ENCODE measurements around the gene CENPL. TPM values are rescaled to one million over a fixed set of nuclear protein-coding genes. Genes with fewer than 3 reads are reported as not detected.

CENPL gene
- total RNA-seq, 4 donors from 2014 or later = 3.6 to 7.1 (median 5.8) TPM

- H3K27me3 ChIP-seq = no peaks in the 10 kb centered on the region
- 83% methylated on average over 1 of the region's 1 CpG for WGBS
- no peak overlapping the region for H3K27ac ChIP-seq (replicated peaks in 1 of 4)
- no peak overlapping the region for H3K4me3 ChIP-seq
- no peaks in the 10 kb centered on the region for H3K9me3 ChIP-seq
- TF ChIP-seq CTCF (IDR thresholded peaks at IDR 0.05) = no peak
- TF ChIP-seq POLR2AphosphoS5 (IDR thresholded peaks at IDR 0.05) = no peak
- TF ChIP-seq POLR2A (IDR thresholded peaks at IDR 0.05; ENCODE audit: low read depth) = no peak
- no peak for TF ChIP-seq EP300 (IDR thresholded peaks at IDR 0.05)
- H3K36me3 ChIP-seq = peaks cover 0 to 86% (median 64%) of the 10 kb centered on the region in 4 donors
- no peak for DNase-seq (ENCODE audit: extremely low spot score)
- intact Hi-C loops (cut with DNase I) = no loop called here
- H3K4me1 ChIP-seq = peaks cover 0 to 19% (median 11%) of the 10 kb centered on the region in 4 donors
These were observed 31.3 kb upstream of the CENPL start for GRCh38 chr1:173856014-173856413.

GRCh38 chr1:173853074-173853473, 28.4 kb upstream of the CENPL start:
- Histone ChIP-seq H3K36me3 (peaks cover 0 to 70% (median 55%) of the 10 kb centered on the region in 4 donors), H3K27ac (replicated peaks in 1 of 4) (peak overlapping the region; percentile 0 to 51 (median 32)), H3K27me3 (no peaks in the 10 kb centered on the region), H3K4me1 (peaks cover 0 to 19% (median 11%) of the 10 kb centered on the region in 4 donors), H3K4me3 (no peak overlapping the region), H3K9me3 (no peaks in the 10 kb centered on the region)
- TF ChIP-seq POLR2AphosphoS5 (IDR thresholded peaks at IDR 0.05) = peak; percentile 34 to 44
- TF ChIP-seq CTCF (IDR thresholded peaks at IDR 0.05) = no peak
- no peak for DNase-seq (ENCODE audit: extremely low spot score)
- intact Hi-C loops (cut with DNase I) = no loop called here
- 26% methylated on average over 4 of the region's 5 CpGs for whole genome bisulfite sequencing

- peaks cover 0 to 19% (median 11%) of the 10 kb centered on the region in 4 donors for H3K4me1 ChIP-seq
- no peak for DNase-seq (ENCODE audit: extremely low spot score)
- no peaks in the 10 kb centered on the region for H3K27me3 ChIP-seq
- intact Hi-C loops (cut with DNase I) = no loop called here
- peaks cover 0 to 68% (median 47%) of the 10 kb centered on the region in 4 donors for H3K36me3 ChIP-seq
- TF ChIP-seq CTCF (IDR thresholded peaks at IDR 0.05) (no peak), POLR2A (IDR thresholded peaks at IDR 0.05; ENCODE audit: low read depth) (no peak), POLR2AphosphoS5 (IDR thresholded peaks at IDR 0.05) (no peak), EP300 (IDR thresholded peaks at IDR 0.05) (no peak)
- H3K9me3 ChIP-seq = no peaks in the 10 kb centered on the region
- no peak overlapping the region for H3K4me3 ChIP-seq
- WGBS = 60% methylated on average over 4 of the region's 4 CpGs
- no peak overlapping the region for H3K27ac ChIP-seq (replicated peaks in 1 of 4)
These were observed 27.4 kb upstream of the CENPL start for GRCh38 chr1:173852105-173852504.

GRCh38 chr1:173832748-173833147, 8.1 kb upstream of the CENPL start:
- no peak overlapping the region for H3K27ac ChIP-seq (replicated peaks in 1 of 4)
- WGBS = 95% methylated on average over 1 of the region's 1 CpG
- no peak for TF ChIP-seq CTCF (IDR thresholded peaks at IDR 0.05)
- no peak for TF ChIP-seq POLR2AphosphoS5 (IDR thresholded peaks at IDR 0.05)
- no peak for TF ChIP-seq POLR2A (IDR thresholded peaks at IDR 0.05; ENCODE audit: low read depth)
- no peak for TF ChIP-seq EP300 (IDR thresholded peaks at IDR 0.05)
- H3K9me3 ChIP-seq = no peaks in the 10 kb centered on the region
- H3K36me3 ChIP-seq = peaks cover 16 to 85% (median 54%) of the 10 kb centered on the region in 4 donors
- DNase-seq (ENCODE audit: extremely low spot score) = no peak
- H3K4me3 ChIP-seq = no peak overlapping the region
- intact Hi-C loops (cut with DNase I) = no loop called here
- H3K27me3 ChIP-seq = no peaks in the 10 kb centered on the region
- H3K4me1 ChIP-seq = no peaks in the 10 kb centered on the region

- Histone ChIP-seq H3K4me1 (peaks cover 10 to 38% (median 24%) of the 10 kb centered on the region in 4 donors), H3K27ac (replicated peaks in 1 of 4) (no peak overlapping the region), H3K27me3 (no peaks in the 10 kb centered on the region), H3K4me3 (no peak overlapping the region), H3K9me3 (no peaks in the 10 kb centered on the region), H3K36me3 (peaks cover 0 to 34% (median 18%) of the 10 kb centered on the region in 4 donors)
- 93% methylated on average over 2 of the region's 2 CpGs for WGBS
- TF ChIP-seq POLR2AphosphoS5 (IDR thresholded peaks at IDR 0.05) = no peak
- TF ChIP-seq POLR2A (IDR thresholded peaks at IDR 0.05; ENCODE audit: low read depth) = no peak
- no peak for TF ChIP-seq EP300 (IDR thresholded peaks at IDR 0.05)
- TF ChIP-seq CTCF (IDR thresholded peaks at IDR 0.05) = no peak
- intact Hi-C loops (cut with DNase I) = loop anchor here (5.0 to 10.0 kb wide), 2 partner anchors 405 to 1083 kb away; no protein-coding TSS in a partner anchor
- no peak for DNase-seq (ENCODE audit: extremely low spot score)
These were observed 2.9 kb upstream of the CENPL start for GRCh38 chr1:173827611-173828010.
